A549 (cell line): Measurements from ENCODE around the gene NFIA. TPM values are rescaled to one million over a fixed set of nuclear protein-coding genes. Genes with fewer than 3 reads are reported as not detected.

Experiments used
- ATAC-seq, 2 experiments: fragments of 200-7000 bp in 1 of 2; fragments of >200 bp in 1 of 2; cut with Nextera tagmentation in 1 of 2; cut with Tn5 transposase in 1 of 2; 3 replicates each; pipeline versions ENCODE4 v1.8.0 to v1.9.1; 2018 to 2020; ENCODE audit warnings: mild to moderate bottlenecking in 1 of 2, moderate library complexity in 1 of 2
- CTCF ChIA-PET: fragments of 300-600 bp; sonication (Branson Sonifier 250); formaldehyde crosslinking; extraction: SDS; loops from one replicate; lab custom pipeline; 2021; ENCODE audit warnings: antibody characterized with exemption, inconsistent platforms; lab: Yijun Ruan, JAX
- POLR2A ChIA-PET: fragments of 350-600 bp; formaldehyde crosslinking; extraction: SDS; loops from one replicate; lab custom pipeline; 2021; ENCODE audit warnings: antibody characterized with exemption, inconsistent platforms; lab: Yijun Ruan, JAX
- DNase-seq, 2 experiments: peaks; one replicate each; pipeline versions ENCODE4 v3.0.0 to v3.0.0-alpha.2; 2011 to 2016; ENCODE audit warnings: low read depth in 1 of 2, low spot score in 1 of 2
- FAIRE-seq: peaks from 2 replicates; lab custom pipeline; 2011; peaks lifted over from hg19 to GRCh38; lab: Jason Lieb, UNC
- H3K27ac ChIP-seq, 2 experiments: fragments of >200 bp; sonication (Bioruptor Twin); formaldehyde crosslinking; 3 replicates each; pipeline ENCODE4 v1.5.1; 2016 to 2017
- H3K4me1 ChIP-seq: fragments of >200 bp; sonication (Bioruptor Twin); formaldehyde crosslinking; 3 replicates; pipeline ENCODE4 v1.6.1; 2016
- H3K4me2 ChIP-seq: fragments of >200 bp; sonication (Bioruptor Twin); formaldehyde crosslinking; 3 replicates; pipeline ENCODE4 v1.6.1; 2016
- H3K4me3 ChIP-seq: fragments of >200 bp; sonication (Bioruptor Twin); formaldehyde crosslinking; 3 replicates; pipeline ENCODE4 v1.5.1; 2016
- H3K9me3 ChIP-seq: fragments of >200 bp; sonication (Bioruptor Twin); formaldehyde crosslinking; 3 replicates; pipeline ENCODE4 v1.6.1; 2016
- BHLHE40 ChIP-seq: IDR thresholded peaks from 2 replicates; pipeline ENCODE4 v1.6.1; 2012; ENCODE audit warnings: low read depth, low read length, inconsistent platforms
- CBX8 ChIP-seq: fragments of 200-600 bp; sonication (generic); IDR thresholded peaks from 2 replicates; pipeline ENCODE4 v1.6.1; 2016
- EHF ChIP-seq: fragments of 250-450 bp; sonication (Bioruptor Pico); IDR thresholded peaks from 2 replicates; pipeline ENCODE4 v1.5.0; 2020; ENCODE audit warnings: mild to moderate bottlenecking
- EHMT2 ChIP-seq: fragments of 200-600 bp; sonication (generic); IDR thresholded peaks from 2 replicates; pipeline ENCODE4 v1.6.1; 2016; ENCODE audit warnings: antibody characterized with exemption, low read depth, mild to moderate bottlenecking, moderate library complexity
- ESRRA ChIP-seq: fragments of 150-350 bp; IDR thresholded peaks from 2 replicates; pipeline ENCODE4 v1.6.1; 2014; ENCODE audit warnings: mild to moderate bottlenecking, low read length, borderline replicate concordance
- HOXB5 ChIP-seq: fragments of 250-450 bp; sonication (Bioruptor Pico); IDR thresholded peaks from 2 replicates; pipeline ENCODE4 v1.5.0; 2020; ENCODE audit warnings: mild to moderate bottlenecking, moderate library complexity
- JUNB ChIP-seq: fragments of >200 bp; sonication (Bioruptor Twin); formaldehyde crosslinking; IDR thresholded peaks from 2 replicates; pipeline ENCODE4 v1.6.1; 2016
- MAZ ChIP-seq: fragments of 150-350 bp; IDR thresholded peaks from 2 replicates; pipeline ENCODE4 v1.6.1; 2014; ENCODE audit warnings: antibody characterized with exemption, low read depth, low read length, borderline replicate concordance
- NPAS2 ChIP-seq: fragments of 250-450 bp; sonication (Bioruptor Pico); IDR thresholded peaks from 2 replicates; pipeline ENCODE4 v1.8.0; 2022; ENCODE audit warnings: mild to moderate bottlenecking, moderate library complexity, borderline replicate concordance
- NR3C1 ChIP-seq: fragments of >200 bp; sonication (Bioruptor Twin); formaldehyde crosslinking; IDR thresholded peaks from 3 replicates; pipeline ENCODE4 v1.6.1; 2017
- POLR2A ChIP-seq: IDR thresholded peaks from 2 replicates; pipeline ENCODE4 v1.6.1; 2012; ENCODE audit warnings: mild to moderate bottlenecking, low read length
- RFX5 ChIP-seq: fragments of 450-650 bp; IDR thresholded peaks from 2 replicates; pipeline ENCODE4 v1.7.1; 2014; ENCODE audit warnings: antibody characterized with exemption, mild to moderate bottlenecking, moderate library complexity
- SMC3 ChIP-seq: fragments of >200 bp; sonication (Bioruptor Twin); formaldehyde crosslinking; IDR thresholded peaks from 3 replicates; pipeline ENCODE4 v1.6.1; 2018; ENCODE audit warnings: inconsistent platforms
- TP53 ChIP-seq: fragments of 250-450 bp; sonication (Bioruptor Pico); IDR thresholded peaks from 2 replicates; pipeline ENCODE4 v1.5.0; 2021; ENCODE audit warnings: mild to moderate bottlenecking, moderate library complexity
- ZC3H11A ChIP-seq: fragments of 450-650 bp; IDR thresholded peaks from 2 replicates; pipeline ENCODE4 v1.6.1; 2014; ENCODE audit warnings: antibody characterized with exemption, mild to moderate bottlenecking
- ZFP36 ChIP-seq: fragments of 450-650 bp; IDR thresholded peaks from 2 replicates; pipeline ENCODE4 v1.6.1; 2014; ENCODE audit warnings: borderline replicate concordance; ENCODE audit not compliant: partially characterized antibody
- ZNF302 ChIP-seq: fragments of 250-450 bp; sonication (Bioruptor Pico); IDR thresholded peaks from 2 replicates; pipeline ENCODE4 v1.9.0; 2021; ENCODE audit warnings: inconsistent platforms, mild to moderate bottlenecking, moderate library complexity
- ZSCAN20 ChIP-seq: fragments of 250-450 bp; sonication (Bioruptor Pico); IDR thresholded peaks from 2 replicates; pipeline ENCODE4 v1.8.0; 2022; ENCODE audit warnings: mild to moderate bottlenecking, moderate library complexity
- WGBS: methylation state at CpG from one replicate; pipeline ENCODE4 v1.1.6; 2017; ENCODE audit errors: missing lambda C conversion rate; 5-methylcytosine and 5-hydroxymethylcytosine counted together
- polyA plus RNA-seq, 4 experiments: library from polyadenylated mRNA; depleted of rRNA in 3 of 4; stranded (reverse); fragments of >200 nt; fragmentation: RNase III in 1 of 4; extraction: RNeasy Plus Mini Kit Qiagen cat#74134 plus additional on column Dnase treatment in 1 of 4; gene quantifications; 2 replicates in 3 of 4; 3 replicates in 1 of 4; pipeline ENCODE4 v1.2.3, GENCODE V29; 2011 to 2017
- TF ChIP-seq, protein P1 (sequence below): fragments of >200 bp; sonication (Bioruptor Twin); formaldehyde crosslinking; IDR thresholded peaks from 3 replicates; pipeline ENCODE4 v1.6.1; 2016
- TF ChIP-seq, protein P2 (sequence below): fragments of >200 bp; sonication (Bioruptor Twin); formaldehyde crosslinking; IDR thresholded peaks from 3 replicates; pipeline ENCODE4 v1.5.1; 2016
- TF ChIP-seq, protein P3 (sequence below): fragments of 150-350 bp; IDR thresholded peaks from 2 replicates; pipeline ENCODE4 v1.6.1; 2014; ENCODE audit warnings: low read depth, mild to moderate bottlenecking, low read length
- TF ChIP-seq, protein P4 (sequence below): fragments of 450-650 bp; IDR thresholded peaks from 2 replicates; pipeline ENCODE4 v1.6.1; 2014; ENCODE audit warnings: antibody characterized with exemption

NFIA gene
- polyA plus RNA-seq, 2 of the 4 experiments (the other 2 are of a cell fraction) = 6.5 to 25.8 TPM

DNA sequence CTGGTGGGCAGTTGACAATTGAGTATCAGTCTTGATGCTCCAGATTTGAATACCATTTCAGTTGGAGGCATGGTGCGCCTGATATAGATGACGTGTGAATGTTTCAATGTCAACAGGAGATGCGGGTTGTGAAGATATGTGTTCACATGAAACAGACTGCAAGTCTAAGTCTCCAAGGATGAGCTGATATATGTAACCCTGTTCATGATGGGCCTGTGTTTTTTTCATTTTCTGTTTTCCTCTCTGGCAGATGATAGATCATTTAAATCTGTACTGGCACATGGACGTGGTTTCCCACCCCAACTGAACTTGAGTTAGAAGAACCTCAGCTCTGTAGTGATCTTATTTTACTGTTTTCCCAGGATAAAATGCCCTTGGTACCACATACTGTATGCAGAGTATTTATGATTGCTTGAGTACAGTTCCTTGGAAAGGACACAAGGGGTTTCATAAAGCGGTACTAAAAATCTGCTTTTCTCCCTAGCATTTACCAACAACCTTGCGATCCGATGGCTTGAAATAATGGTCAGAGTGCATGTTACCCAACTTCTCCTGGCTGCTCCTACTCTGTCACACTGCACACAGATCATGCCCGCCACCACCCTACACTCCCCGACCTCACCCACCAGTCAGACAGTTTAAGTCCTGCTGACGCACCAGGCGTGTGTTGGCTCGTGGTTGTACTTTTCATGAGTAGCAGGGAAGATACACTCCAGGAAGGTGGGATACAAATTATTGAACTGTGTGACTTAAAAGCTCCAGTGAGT lies 131.1 kb downstream of the NFIA start:
- no peak for DNase-seq
- no peak for FAIRE-seq
- Histone ChIP-seq H3K4me2 (no peak overlapping the region), H3K9me3 (no peaks in the 10 kb centered on the region), H3K27ac (no peak overlapping the region), H3K4me1 (peaks cover 18% of the 10 kb centered on the region), H3K4me3 (no peak overlapping the region)
- TF ChIP-seq, protein P1, sequence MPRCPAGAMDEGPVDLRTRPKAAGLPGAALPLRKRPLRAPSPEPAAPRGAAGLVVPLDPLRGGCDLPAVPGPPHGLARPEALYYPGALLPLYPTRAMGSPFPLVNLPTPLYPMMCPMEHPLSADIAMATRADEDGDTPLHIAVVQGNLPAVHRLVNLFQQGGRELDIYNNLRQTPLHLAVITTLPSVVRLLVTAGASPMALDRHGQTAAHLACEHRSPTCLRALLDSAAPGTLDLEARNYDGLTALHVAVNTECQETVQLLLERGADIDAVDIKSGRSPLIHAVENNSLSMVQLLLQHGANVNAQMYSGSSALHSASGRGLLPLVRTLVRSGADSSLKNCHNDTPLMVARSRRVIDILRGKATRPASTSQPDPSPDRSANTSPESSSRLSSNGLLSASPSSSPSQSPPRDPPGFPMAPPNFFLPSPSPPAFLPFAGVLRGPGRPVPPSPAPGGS = no peak
- TF ChIP-seq NPAS2 (CRISPR knock-in tag) (no peak), ZFP36 (no peak), NR3C1 (no peak)
- WGBS = 99% methylated on average over 12 of the region's 12 CpGs
- CTCF ChIA-PET = interaction anchor here (0.6 to 1.3 kb wide), 2 partner anchors 375 to 570 kb away, joined by 3 to 4 read pairs; no protein-coding TSS in a partner anchor
- POLR2A ChIA-PET = no interaction called here
- no peak for ATAC-seq

DNA sequence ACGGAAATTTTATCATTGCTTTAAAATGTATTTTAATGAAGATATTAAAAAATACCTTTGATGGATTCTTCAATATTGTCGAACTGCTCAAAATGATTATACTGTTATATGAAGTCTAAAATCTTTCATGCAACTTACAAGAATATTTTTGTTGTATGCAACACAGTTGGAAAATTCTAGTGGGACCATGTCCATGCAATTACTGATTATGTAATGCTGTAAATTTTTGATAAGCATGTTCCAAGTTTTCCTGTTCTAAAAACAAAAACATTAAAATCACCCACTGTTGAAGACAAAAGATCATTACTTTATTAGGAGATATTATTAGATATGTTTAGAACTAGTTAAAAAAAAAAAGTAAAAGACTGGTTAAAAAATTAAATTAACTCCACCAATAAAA lies 132.8 kb downstream of the NFIA start:
- CTCF ChIA-PET = no interaction called here

More for the DNA sequence above, 132.8 kb downstream of the NFIA start:
- Histone ChIP-seq H3K27ac (no peak overlapping the region), H3K9me3 (no peaks in the 10 kb centered on the region), H3K4me2 (no peak overlapping the region), H3K4me3 (no peak overlapping the region), H3K4me1 (peaks cover 13% of the 10 kb centered on the region)
- DNase-seq (no peak), ATAC-seq (no peak), FAIRE-seq (no peak)
- WGBS = 83% methylated on average over 2 of the region's 2 CpGs
- POLR2A ChIA-PET = no interaction called here
- TF ChIP-seq EHMT2 = no peak
- TF ChIP-seq ESRRA = no peak
- no peak for TF ChIP-seq ZFP36
- no peak for TF ChIP-seq CBX8
- TF ChIP-seq ZSCAN20 (CRISPR knock-in tag) = no peak
- TF ChIP-seq RFX5 = no peak
- TF ChIP-seq HOXB5 (CRISPR knock-in tag) = no peak
- TF ChIP-seq MAZ = no peak
- TF ChIP-seq BHLHE40 = no peak
- TF ChIP-seq, protein P2, sequence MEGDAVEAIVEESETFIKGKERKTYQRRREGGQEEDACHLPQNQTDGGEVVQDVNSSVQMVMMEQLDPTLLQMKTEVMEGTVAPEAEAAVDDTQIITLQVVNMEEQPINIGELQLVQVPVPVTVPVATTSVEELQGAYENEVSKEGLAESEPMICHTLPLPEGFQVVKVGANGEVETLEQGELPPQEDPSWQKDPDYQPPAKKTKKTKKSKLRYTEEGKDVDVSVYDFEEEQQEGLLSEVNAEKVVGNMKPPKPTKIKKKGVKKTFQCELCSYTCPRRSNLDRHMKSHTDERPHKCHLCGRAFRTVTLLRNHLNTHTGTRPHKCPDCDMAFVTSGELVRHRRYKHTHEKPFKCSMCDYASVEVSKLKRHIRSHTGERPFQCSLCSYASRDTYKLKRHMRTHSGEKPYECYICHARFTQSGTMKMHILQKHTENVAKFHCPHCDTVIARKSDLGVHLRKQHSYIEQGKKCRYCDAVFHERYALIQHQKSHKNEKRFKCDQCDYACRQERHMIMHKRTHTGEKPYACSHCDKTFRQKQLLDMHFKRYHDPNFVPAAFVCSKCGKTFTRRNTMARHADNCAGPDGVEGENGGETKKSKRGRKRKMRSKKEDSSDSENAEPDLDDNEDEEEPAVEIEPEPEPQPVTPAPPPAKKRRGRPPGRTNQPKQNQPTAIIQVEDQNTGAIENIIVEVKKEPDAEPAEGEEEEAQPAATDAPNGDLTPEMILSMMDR = no peak
- TF ChIP-seq, protein P1 = no peak
- TF ChIP-seq SMC3 = no peak
- TF ChIP-seq EHF (CRISPR knock-in tag) = no peak
- no peak for TF ChIP-seq POLR2A
- no peak for TF ChIP-seq TP53 (CRISPR knock-in tag)
- no peak for TF ChIP-seq ZC3H11A
- TF ChIP-seq, protein P3, sequence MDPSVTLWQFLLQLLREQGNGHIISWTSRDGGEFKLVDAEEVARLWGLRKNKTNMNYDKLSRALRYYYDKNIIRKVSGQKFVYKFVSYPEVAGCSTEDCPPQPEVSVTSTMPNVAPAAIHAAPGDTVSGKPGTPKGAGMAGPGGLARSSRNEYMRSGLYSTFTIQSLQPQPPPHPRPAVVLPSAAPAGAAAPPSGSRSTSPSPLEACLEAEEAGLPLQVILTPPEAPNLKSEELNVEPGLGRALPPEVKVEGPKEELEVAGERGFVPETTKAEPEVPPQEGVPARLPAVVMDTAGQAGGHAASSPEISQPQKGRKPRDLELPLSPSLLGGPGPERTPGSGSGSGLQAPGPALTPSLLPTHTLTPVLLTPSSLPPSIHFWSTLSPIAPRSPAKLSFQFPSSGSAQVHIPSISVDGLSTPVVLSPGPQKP = no peak
- TF ChIP-seq, protein P4, sequence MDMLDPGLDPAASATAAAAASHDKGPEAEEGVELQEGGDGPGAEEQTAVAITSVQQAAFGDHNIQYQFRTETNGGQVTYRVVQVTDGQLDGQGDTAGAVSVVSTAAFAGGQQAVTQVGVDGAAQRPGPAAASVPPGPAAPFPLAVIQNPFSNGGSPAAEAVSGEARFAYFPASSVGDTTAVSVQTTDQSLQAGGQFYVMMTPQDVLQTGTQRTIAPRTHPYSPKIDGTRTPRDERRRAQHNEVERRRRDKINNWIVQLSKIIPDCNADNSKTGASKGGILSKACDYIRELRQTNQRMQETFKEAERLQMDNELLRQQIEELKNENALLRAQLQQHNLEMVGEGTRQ = no peak
- TF ChIP-seq ZNF302 (CRISPR knock-in tag) = no peak
- TF ChIP-seq JUNB = no peak
